Vagina (tissue), 2 donors: ENCODE results near the gene RPS28.
A peak's percentile ranks its signal among the peaks of the same experiment; 100 is the strongest.

Experiments used
- POLR2A ChIP-seq, 2 donors: fragments of 450-650 bp; IDR thresholded peaks; one replicate each; pipeline ENCODE4 v1.6.1; 2017; ENCODE audit warnings: antibody characterized with exemption in 2 of 2, mild to moderate bottlenecking in 2 of 2, moderate library complexity in 2 of 2
- POLR2AphosphoS5 ChIP-seq, 2 donors: sonication (generic); formaldehyde crosslinking; IDR thresholded peaks; one replicate each; pipeline ENCODE4 v1.9.0; 2017; ENCODE audit warnings: antibody characterized with exemption in 2 of 2, mild to moderate bottlenecking in 2 of 2, low read depth in 1 of 2; ENCODE audit not compliant: insufficient read depth in 1 of 2
- TF ChIP-seq, protein P1 (sequence below), 3 experiments: fragments of 450-650 bp in 2 of 3; fragments of 200-600 bp in 1 of 3; sonication (generic) in 1 of 3; IDR thresholded peaks; one replicate each; pipeline ENCODE4 v1.5.1; 2017 to 2019; ENCODE audit warnings: antibody characterized with exemption in 3 of 3, mild to moderate bottlenecking in 2 of 3, moderate library complexity in 2 of 3

DNA sequence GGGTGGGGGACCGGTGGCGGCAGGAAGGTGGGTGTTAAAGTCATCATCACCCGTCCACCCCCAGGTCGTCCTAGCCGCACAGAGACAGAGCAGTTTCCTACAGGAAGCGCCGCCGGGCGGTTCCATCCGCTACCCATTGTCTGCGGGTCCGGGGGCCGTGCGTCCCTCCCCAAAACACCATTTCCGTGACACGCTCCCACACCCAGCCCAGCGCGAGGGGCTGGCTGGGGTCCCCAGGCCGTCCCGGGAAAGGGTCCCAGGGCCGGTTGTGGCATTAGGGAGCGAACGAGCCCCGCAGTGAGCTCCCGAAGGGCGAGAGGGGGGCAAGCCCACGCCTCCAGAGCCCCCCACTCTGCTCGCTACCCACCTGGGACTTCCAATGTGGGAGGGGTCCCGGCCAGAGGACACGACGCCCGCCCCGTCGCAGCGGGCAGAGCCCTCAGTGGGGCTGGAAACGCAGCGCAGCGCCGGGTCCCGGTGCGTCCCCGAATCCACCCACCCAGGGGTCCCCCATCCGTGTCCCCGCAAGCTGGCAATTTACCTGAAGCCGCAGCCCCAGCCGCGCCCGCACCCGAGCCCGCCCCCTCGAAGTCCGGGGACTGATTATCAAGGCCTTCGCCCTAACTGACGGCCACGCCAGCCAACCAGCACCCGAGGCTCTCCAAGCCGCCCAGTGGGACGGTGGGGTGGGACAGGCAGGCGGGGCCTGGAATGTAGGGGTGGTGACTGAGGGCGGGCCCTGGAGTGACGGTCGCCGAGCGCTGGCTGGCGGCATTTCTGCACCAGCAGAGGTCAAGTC is 21.6 kb downstream of the RPS28 start, which contains the start of gene KANK3:
- TF ChIP-seq, protein P1, sequence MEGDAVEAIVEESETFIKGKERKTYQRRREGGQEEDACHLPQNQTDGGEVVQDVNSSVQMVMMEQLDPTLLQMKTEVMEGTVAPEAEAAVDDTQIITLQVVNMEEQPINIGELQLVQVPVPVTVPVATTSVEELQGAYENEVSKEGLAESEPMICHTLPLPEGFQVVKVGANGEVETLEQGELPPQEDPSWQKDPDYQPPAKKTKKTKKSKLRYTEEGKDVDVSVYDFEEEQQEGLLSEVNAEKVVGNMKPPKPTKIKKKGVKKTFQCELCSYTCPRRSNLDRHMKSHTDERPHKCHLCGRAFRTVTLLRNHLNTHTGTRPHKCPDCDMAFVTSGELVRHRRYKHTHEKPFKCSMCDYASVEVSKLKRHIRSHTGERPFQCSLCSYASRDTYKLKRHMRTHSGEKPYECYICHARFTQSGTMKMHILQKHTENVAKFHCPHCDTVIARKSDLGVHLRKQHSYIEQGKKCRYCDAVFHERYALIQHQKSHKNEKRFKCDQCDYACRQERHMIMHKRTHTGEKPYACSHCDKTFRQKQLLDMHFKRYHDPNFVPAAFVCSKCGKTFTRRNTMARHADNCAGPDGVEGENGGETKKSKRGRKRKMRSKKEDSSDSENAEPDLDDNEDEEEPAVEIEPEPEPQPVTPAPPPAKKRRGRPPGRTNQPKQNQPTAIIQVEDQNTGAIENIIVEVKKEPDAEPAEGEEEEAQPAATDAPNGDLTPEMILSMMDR (IDR thresholded peaks at IDR 0.05): no peak
- TF ChIP-seq POLR2AphosphoS5 (IDR thresholded peaks at IDR 0.05; ENCODE audit: insufficient read depth in 1 of 2, low read depth in 1 of 2) (peak; percentile 58 to 87), POLR2A (IDR thresholded peaks at IDR 0.05) (no peak)
